ENCODE data around the gene SNRNP200. TPM values are rescaled to one million over a fixed set of nuclear protein-coding genes. Genes with fewer than 3 reads are reported as not detected.

SNRNP200 gene
- total and polyA plus RNA-seq, 2 experiments from 2014 or later = 85.3 to 96.4 TPM

DNA sequence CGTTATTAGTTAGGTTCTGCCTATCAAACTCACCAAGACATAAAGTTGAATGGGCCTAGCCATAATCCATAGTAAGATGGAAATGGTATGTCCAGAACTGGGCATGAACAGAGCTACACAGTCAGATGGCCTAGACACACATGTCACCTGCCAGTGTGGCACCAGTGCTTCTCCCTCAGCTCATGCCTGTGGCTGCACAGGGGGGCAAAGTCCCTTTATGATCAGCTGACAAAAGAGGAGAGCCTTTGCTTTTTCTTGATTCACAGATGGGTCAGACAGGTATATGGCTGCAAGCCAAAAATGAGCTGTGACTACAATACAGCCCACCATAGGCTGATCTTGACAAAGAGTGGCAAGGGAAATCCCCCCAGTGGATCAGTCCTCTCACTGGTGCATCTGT lies 68.5 kb downstream of the SNRNP200 start:
- TF ChIP-seq, protein P1, sequence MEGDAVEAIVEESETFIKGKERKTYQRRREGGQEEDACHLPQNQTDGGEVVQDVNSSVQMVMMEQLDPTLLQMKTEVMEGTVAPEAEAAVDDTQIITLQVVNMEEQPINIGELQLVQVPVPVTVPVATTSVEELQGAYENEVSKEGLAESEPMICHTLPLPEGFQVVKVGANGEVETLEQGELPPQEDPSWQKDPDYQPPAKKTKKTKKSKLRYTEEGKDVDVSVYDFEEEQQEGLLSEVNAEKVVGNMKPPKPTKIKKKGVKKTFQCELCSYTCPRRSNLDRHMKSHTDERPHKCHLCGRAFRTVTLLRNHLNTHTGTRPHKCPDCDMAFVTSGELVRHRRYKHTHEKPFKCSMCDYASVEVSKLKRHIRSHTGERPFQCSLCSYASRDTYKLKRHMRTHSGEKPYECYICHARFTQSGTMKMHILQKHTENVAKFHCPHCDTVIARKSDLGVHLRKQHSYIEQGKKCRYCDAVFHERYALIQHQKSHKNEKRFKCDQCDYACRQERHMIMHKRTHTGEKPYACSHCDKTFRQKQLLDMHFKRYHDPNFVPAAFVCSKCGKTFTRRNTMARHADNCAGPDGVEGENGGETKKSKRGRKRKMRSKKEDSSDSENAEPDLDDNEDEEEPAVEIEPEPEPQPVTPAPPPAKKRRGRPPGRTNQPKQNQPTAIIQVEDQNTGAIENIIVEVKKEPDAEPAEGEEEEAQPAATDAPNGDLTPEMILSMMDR (IDR thresholded peaks at IDR 0.05; ENCODE audit: low read depth, low read length) = no peak
- H3K4me1 ChIP-seq (ENCODE audit: low read depth) = peaks cover 6% of the 10 kb centered on the region
- no peak for DNase-seq (ENCODE audit: low read depth in 1 of 2, low spot score in 1 of 2)
- no peaks in the 10 kb centered on the region for H3K9me3 ChIP-seq (ENCODE audit: low read depth)
- no peaks in the 10 kb centered on the region for H3K36me3 ChIP-seq
- no peaks in the 10 kb centered on the region for H3K27me3 ChIP-seq
- H3K4me3 ChIP-seq = no peak overlapping the region
- H3K27ac ChIP-seq = no peak overlapping the region

DNA sequence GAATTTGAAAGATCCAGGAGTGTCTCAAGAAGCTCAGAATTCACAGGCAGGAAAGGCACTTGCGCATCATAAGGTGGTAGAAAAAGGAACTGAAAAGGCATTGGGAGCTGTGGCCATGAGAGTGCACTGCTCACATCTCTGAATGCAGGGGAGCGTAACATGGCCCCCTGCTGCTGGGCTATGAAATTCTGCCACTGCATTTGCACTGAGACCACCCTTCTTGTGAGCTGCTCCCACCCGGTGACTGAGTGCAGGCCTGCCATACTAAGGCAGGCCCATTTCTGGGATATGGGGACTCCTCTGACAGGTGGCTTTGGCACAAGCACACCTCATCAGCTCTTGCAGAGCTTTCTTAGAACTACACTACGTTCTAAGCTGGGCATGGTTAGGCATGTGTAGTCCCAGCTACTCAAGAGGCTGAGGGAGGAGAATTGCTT lies 71.4 kb downstream of the SNRNP200 start:
- TF ChIP-seq, protein P1 (IDR thresholded peaks at IDR 0.05; ENCODE audit: low read depth, low read length) = no peak
- H3K27me3 ChIP-seq = no peaks in the 10 kb centered on the region
- no peaks in the 10 kb centered on the region for H3K9me3 ChIP-seq (ENCODE audit: low read depth)
- H3K27ac ChIP-seq = no peak overlapping the region
- no peak overlapping the region for H3K4me3 ChIP-seq
- DNase-seq (ENCODE audit: low read depth in 1 of 2, low spot score in 1 of 2) = no peak
- no peaks in the 10 kb centered on the region for H3K36me3 ChIP-seq
- no peaks in the 10 kb centered on the region for H3K4me1 ChIP-seq (ENCODE audit: low read depth)

GRCh38 chr2:96233436-96233835 lies 71.9 kb downstream of the SNRNP200 start:
- DNase-seq (ENCODE audit: low read depth in 1 of 2, low spot score in 1 of 2) = no peak
- Histone ChIP-seq H3K27ac (no peak overlapping the region), H3K27me3 (no peaks in the 10 kb centered on the region), H3K4me3 (no peak overlapping the region), H3K9me3 (ENCODE audit: low read depth) (no peaks in the 10 kb centered on the region), H3K36me3 (no peaks in the 10 kb centered on the region), H3K4me1 (ENCODE audit: low read depth) (no peaks in the 10 kb centered on the region)
- TF ChIP-seq, protein P1 (IDR thresholded peaks at IDR 0.05; ENCODE audit: low read depth, low read length) = no peak

DNA sequence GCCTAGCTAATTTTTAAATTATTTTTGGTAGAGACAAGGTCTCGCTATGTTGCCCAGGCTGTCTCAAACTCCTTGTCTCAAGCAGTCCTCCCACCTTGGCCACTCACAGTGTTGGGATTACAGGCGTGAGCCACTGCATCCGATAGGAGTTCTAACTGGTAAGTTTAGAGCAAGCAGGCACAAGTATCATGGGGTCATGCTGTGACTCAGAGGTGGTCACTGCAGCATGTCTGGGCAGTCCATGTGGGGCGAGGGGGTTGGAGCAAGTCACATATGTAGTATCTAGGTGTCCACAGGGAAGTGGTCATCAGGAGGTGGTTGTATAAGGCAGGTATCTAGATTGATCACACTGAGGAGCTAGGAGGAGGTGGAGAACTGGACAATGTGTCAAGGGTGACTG lies 74.0 kb downstream of the SNRNP200 start:
- Histone ChIP-seq H3K36me3 (no peaks in the 10 kb centered on the region), H3K4me1 (ENCODE audit: low read depth) (no peaks in the 10 kb centered on the region), H3K9me3 (ENCODE audit: low read depth) (no peaks in the 10 kb centered on the region), H3K4me3 (no peak overlapping the region), H3K27ac (no peak overlapping the region), H3K27me3 (no peaks in the 10 kb centered on the region)
- TF ChIP-seq, protein P1 (IDR thresholded peaks at IDR 0.05; ENCODE audit: low read depth, low read length) = no peak
- DNase-seq (ENCODE audit: low read depth in 1 of 2, low spot score in 1 of 2) = no peak

DNA sequence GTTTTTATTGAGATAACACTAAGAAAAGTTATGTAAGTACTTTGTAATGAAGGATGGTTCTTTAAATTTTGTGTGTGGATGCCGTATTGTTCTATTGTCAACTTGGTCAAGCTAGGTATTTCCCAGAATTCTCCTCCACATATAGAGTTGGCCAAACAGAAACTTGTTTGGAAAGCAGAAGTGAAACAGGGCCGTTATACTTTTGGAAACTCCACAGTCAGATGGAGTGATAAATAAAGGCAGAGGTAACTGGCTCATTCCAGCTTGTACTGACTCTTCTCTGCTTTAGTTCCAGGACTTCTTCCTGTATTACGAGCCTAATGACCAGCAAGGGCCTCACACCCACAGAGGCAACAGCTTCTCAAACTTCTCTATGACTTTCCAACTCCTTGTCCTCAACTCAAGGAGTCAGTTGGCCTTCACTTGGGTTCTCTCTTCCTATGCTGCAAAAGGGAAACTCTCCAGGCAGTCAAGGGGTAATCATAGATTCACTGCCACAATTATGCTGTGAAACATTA lies 80.3 kb downstream of the SNRNP200 start:
- Histone ChIP-seq H3K4me3 (no peak overlapping the region), H3K27me3 (no peaks in the 10 kb centered on the region), H3K27ac (no peak overlapping the region), H3K9me3 (ENCODE audit: low read depth) (no peaks in the 10 kb centered on the region), H3K36me3 (no peaks in the 10 kb centered on the region), H3K4me1 (ENCODE audit: low read depth) (peaks cover 2% of the 10 kb centered on the region)
- DNase-seq (ENCODE audit: low read depth in 1 of 2, low spot score in 1 of 2) = no peak
- TF ChIP-seq, protein P1 (IDR thresholded peaks at IDR 0.05; ENCODE audit: low read depth, low read length) = no peak

Other genes with a start within 250 kb of the SNRNP200 start
- 27.4 and 61.8 TPM in 2 replicates for gene ADRA2B, start 189.0 kb downstream of the SNRNP200 start, total RNA-seq
- 28.5 and 50.8 TPM in 2 replicates for gene ADRA2B, start 189.0 kb downstream of the SNRNP200 start, polyA plus RNA-seq
- not detected in 2 replicates for gene ASTL, start 167.0 kb downstream of the SNRNP200 start, total RNA-seq
- gene ASTL, start 167.0 kb downstream of the SNRNP200 start, polyA plus RNA-seq = not detected in 2 replicates
- gene DUSP2, start 160.1 kb downstream of the SNRNP200 start, total RNA-seq = 0.89 and 3.0 TPM in 2 replicates
- 1.0 and 2.2 TPM in 2 replicates for gene DUSP2, start 160.1 kb downstream of the SNRNP200 start, polyA plus RNA-seq
- 152 and 161 TPM in 2 replicates for gene STARD7, start 96.7 kb downstream of the SNRNP200 start, total RNA-seq
- gene STARD7, start 96.7 kb downstream of the SNRNP200 start, polyA plus RNA-seq = 214 and 246 TPM in 2 replicates
- 55.8 and 59.1 TPM in 2 replicates for gene TMEM127, start 39.5 kb downstream of the SNRNP200 start, total RNA-seq
- 71.0 and 84.2 TPM in 2 replicates for gene TMEM127, start 39.5 kb downstream of the SNRNP200 start, polyA plus RNA-seq
- gene CIAO1, start 39.3 kb downstream of the SNRNP200 start, total RNA-seq = 97.3 and 117 TPM in 2 replicates
- 88.6 and 92.4 TPM in 2 replicates for gene CIAO1, start 39.3 kb downstream of the SNRNP200 start, polyA plus RNA-seq
- 1.1 and 1.3 TPM in 2 replicates for gene ITPRIPL1, start 19.8 kb upstream of the SNRNP200 start, total RNA-seq
- 1.3 and 1.5 TPM in 2 replicates for gene ITPRIPL1, start 19.8 kb upstream of the SNRNP200 start, polyA plus RNA-seq
- 9.3 and 21.3 TPM in 2 replicates for gene NCAPH, start 30.2 kb upstream of the SNRNP200 start, total RNA-seq
- 6.3 and 18.1 TPM in 2 replicates for gene NCAPH, start 30.2 kb upstream of the SNRNP200 start, polyA plus RNA-seq
- not detected in 2 replicates for gene NEURL3, start 199.8 kb upstream of the SNRNP200 start, total RNA-seq
- gene NEURL3, start 199.8 kb upstream of the SNRNP200 start, polyA plus RNA-seq = not detected in 2 replicates
- 7.6 and 8.4 TPM in 2 replicates for gene ARID5A, start 231.2 kb upstream of the SNRNP200 start, total RNA-seq
- gene ARID5A, start 231.2 kb upstream of the SNRNP200 start, polyA plus RNA-seq = 7.8 and 8.3 TPM in 2 replicates

All from cardiac muscle cell (in vitro differentiated cells and primary cell).